ENCODE data around the gene DHX34. TPM values are rescaled to one million over a fixed set of nuclear protein-coding genes. Genes with fewer than 3 reads are reported as not detected.

Gene DHX34
- polyA plus RNA-seq, 1 of the 3 experiments (the other 2 are of a cell fraction) = 16.4 TPM

GRCh38 chr19:47362321-47362720 lies 13.2 kb downstream of the DHX34 start:
- 95% methylated on average over 19 of the region's 21 CpGs for WGBS (ENCODE audit: low lambda C conversion rate)
- CTCF ChIA-PET = interaction anchor here (1.5 to 2.7 kb wide), 3 partner anchors 14 to 58 kb away, joined by 4 to 12 read pairs (median 6); partner anchors contain the start of gene DHX34
- no peaks in the 10 kb centered on the region for H3K4me1 ChIP-seq (ENCODE audit: control insufficient read depth in 1 of 2, insufficient read depth in 2 of 2, low read depth in 1 of 2, low read length in 1 of 2)
- H3K4me3 ChIP-seq (ENCODE audit: low read depth in 2 of 2, low read length in 1 of 2) = no peak overlapping the region
- H3K79me2 ChIP-seq (ENCODE audit: insufficient read depth) = peaks cover 3% of the 10 kb centered on the region; the same call in 1 of the 2 replicates
- no peaks in the 10 kb centered on the region for H3K9me3 ChIP-seq
- no peak overlapping the region for H3K27ac ChIP-seq (ENCODE audit: low read depth in 2 of 2, low read length in 1 of 2)
- no peaks in the 10 kb centered on the region for H3K9me2 ChIP-seq
- no peaks in the 10 kb centered on the region for H4K20me1 ChIP-seq (ENCODE audit: insufficient read depth)
- H3K27me3 ChIP-seq (ENCODE audit: insufficient read depth) = no peaks in the 10 kb centered on the region
- no peak overlapping the region for H3K9ac ChIP-seq
- H2AFZ ChIP-seq (ENCODE audit: low read depth) = no peak overlapping the region
- peak; percentile 5 for DNase-seq
- H3K4me2 ChIP-seq = no peak overlapping the region
- peaks cover 5% of the 10 kb centered on the region for H3F3A ChIP-seq (replicated peaks; ENCODE audit: insufficient read depth)
- POLR2A ChIA-PET = no interaction called here
- H3K36me3 ChIP-seq (replicated peaks in 1 of 2; ENCODE audit: control insufficient read depth in 1 of 2, insufficient read depth in 2 of 2, low read length in 1 of 2) = peaks cover 31 to 36% of the 10 kb centered on the region in 2 experiments
- no peak for TF ChIP-seq JUND (IDR thresholded peaks at IDR 0.05)
- TF ChIP-seq NRF1 (IDR thresholded peaks at IDR 0.05; ENCODE audit: low read depth, low read length) = no peak
- no peak for TF ChIP-seq IRF3 (IDR thresholded peaks at IDR 0.05; ENCODE audit: low read depth, low read length)
- TF ChIP-seq RCOR1 (IDR thresholded peaks at IDR 0.05; ENCODE audit: low read length) = no peak
- no peak for TF ChIP-seq GATA2 (CRISPR knock-in tag; IDR thresholded peaks at IDR 0.05)
- no peak for TF ChIP-seq MEF2A (IDR thresholded peaks at IDR 0.05; ENCODE audit: borderline replicate concordance, low read depth)
- TF ChIP-seq SMC3 (IDR thresholded peaks at IDR 0.05; ENCODE audit: low read depth, low read length) = no peak
- no peak for TF ChIP-seq SIN3A (IDR thresholded peaks at IDR 0.05; ENCODE audit: borderline replicate concordance, low read depth, low read length)
- no peak for TF ChIP-seq FOXM1 (IDR thresholded peaks at IDR 0.05; ENCODE audit: low read depth)
- TF ChIP-seq, protein P1, sequence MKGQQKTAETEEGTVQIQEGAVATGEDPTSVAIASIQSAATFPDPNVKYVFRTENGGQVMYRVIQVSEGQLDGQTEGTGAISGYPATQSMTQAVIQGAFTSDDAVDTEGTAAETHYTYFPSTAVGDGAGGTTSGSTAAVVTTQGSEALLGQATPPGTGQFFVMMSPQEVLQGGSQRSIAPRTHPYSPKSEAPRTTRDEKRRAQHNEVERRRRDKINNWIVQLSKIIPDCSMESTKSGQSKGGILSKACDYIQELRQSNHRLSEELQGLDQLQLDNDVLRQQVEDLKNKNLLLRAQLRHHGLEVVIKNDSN (IDR thresholded peaks at IDR 0.05; ENCODE audit: borderline replicate concordance, low read depth) = no peak
- TF ChIP-seq TAF1 (IDR thresholded peaks at IDR 0.05; ENCODE audit: borderline replicate concordance, low read depth, low read length) = no peak
- TF ChIP-seq MAX (IDR thresholded peaks at IDR 0.05; ENCODE audit: low read depth) = no peak
- TF ChIP-seq CHD2 (IDR thresholded peaks at IDR 0.05; ENCODE audit: low read length, partially characterized antibody) = no peak
- no peak for TF ChIP-seq USF2 (IDR thresholded peaks at IDR 0.05; ENCODE audit: borderline replicate concordance, low read depth, low read length)
- TF ChIP-seq RXRA (IDR thresholded peaks at IDR 0.05; ENCODE audit: borderline replicate concordance, low read depth) = no peak
- TF ChIP-seq TCF12 (IDR thresholded peaks at IDR 0.05) = no peak
- TF ChIP-seq GABPA (IDR thresholded peaks at IDR 0.05; ENCODE audit: low read depth) = no peak
- no peak for TF ChIP-seq YY1 (IDR thresholded peaks at IDR 0.05; ENCODE audit: low read depth)
- no peak for TF ChIP-seq TEAD4 (IDR thresholded peaks at IDR 0.05; ENCODE audit: borderline replicate concordance, insufficient read depth)
